KMS-11 (cell line): ENCODE data around the gene CFAP251.

Experiments used
- H2AFZ ChIP-seq: fragments of 200-600 bp; sonication (generic); 2 replicates; pipeline ENCODE4 v1.6.1; 2016; ENCODE audit warnings: antibody characterized with exemption, mixed run types, low read depth
- H3K27ac ChIP-seq: fragments of 200-600 bp; sonication (generic); 2 replicates; pipeline ENCODE4 v1.6.1; 2016; ENCODE audit warnings: mild to moderate bottlenecking, mixed run types
- H3K27me3 ChIP-seq: fragments of 200-600 bp; sonication (generic); 2 replicates; pipeline ENCODE4 v1.6.1; 2017; ENCODE audit warnings: mild to moderate bottlenecking, low read depth, mixed run types, moderate library complexity; ENCODE audit not compliant: insufficient read depth
- H3K36me3 ChIP-seq: fragments of 200-600 bp; sonication (generic); 2 replicates; pipeline ENCODE4 v1.6.1; 2017; ENCODE audit warnings: mild to moderate bottlenecking, mixed run types; ENCODE audit not compliant: insufficient read depth
- H3K4me1 ChIP-seq: fragments of 200-600 bp; sonication (generic); 2 replicates; pipeline ENCODE4 v1.6.1; 2016; ENCODE audit warnings: mild to moderate bottlenecking, low read depth, mixed run types; ENCODE audit not compliant: poor library complexity, severe bottlenecking
- H3K4me2 ChIP-seq: fragments of 200-600 bp; sonication (generic); 2 replicates; pipeline ENCODE4 v1.7.0; 2016; ENCODE audit warnings: mild to moderate bottlenecking, mixed run types
- H3K4me3 ChIP-seq: fragments of 200-600 bp; sonication (generic); IDR thresholded peaks from 2 replicates; pipeline ENCODE4 v1.6.1; 2017; ENCODE audit warnings: low read depth, low read length, mixed read lengths; ENCODE audit not compliant: insufficient read depth
- H3K79me2 ChIP-seq: fragments of 200-600 bp; sonication (generic); 2 replicates; pipeline ENCODE4 v1.6.1; 2016; ENCODE audit warnings: low read depth, mixed run types; ENCODE audit not compliant: insufficient read depth
- H3K9ac ChIP-seq: fragments of 200-600 bp; sonication (generic); 2 replicates; pipeline ENCODE4 v1.6.1; 2016; ENCODE audit warnings: mild to moderate bottlenecking, mixed run types
- H4K20me1 ChIP-seq: fragments of 200-600 bp; sonication (generic); 2 replicates; pipeline ENCODE4 v1.6.1; 2016; ENCODE audit warnings: mild to moderate bottlenecking, mixed run types; ENCODE audit not compliant: insufficient read depth
- TF ChIP-seq, protein P1 (sequence below): fragments of 200-600 bp; sonication (generic); conservative IDR thresholded peaks from 2 replicates; pipeline ENCODE4 v1.6.1; 2017; ENCODE audit warnings: low read depth, mild to moderate bottlenecking, antibody characterized with exemption, low read length, moderate library complexity, mixed read lengths

The CFAP251 gene

GRCh38 chr12:121976950-121977349, 58.6 kb downstream of the CFAP251 start:
- no peaks in the 10 kb centered on the region for H3K36me3 ChIP-seq
- H3K79me2 ChIP-seq = no peaks in the 10 kb centered on the region
- TF ChIP-seq, protein P1, sequence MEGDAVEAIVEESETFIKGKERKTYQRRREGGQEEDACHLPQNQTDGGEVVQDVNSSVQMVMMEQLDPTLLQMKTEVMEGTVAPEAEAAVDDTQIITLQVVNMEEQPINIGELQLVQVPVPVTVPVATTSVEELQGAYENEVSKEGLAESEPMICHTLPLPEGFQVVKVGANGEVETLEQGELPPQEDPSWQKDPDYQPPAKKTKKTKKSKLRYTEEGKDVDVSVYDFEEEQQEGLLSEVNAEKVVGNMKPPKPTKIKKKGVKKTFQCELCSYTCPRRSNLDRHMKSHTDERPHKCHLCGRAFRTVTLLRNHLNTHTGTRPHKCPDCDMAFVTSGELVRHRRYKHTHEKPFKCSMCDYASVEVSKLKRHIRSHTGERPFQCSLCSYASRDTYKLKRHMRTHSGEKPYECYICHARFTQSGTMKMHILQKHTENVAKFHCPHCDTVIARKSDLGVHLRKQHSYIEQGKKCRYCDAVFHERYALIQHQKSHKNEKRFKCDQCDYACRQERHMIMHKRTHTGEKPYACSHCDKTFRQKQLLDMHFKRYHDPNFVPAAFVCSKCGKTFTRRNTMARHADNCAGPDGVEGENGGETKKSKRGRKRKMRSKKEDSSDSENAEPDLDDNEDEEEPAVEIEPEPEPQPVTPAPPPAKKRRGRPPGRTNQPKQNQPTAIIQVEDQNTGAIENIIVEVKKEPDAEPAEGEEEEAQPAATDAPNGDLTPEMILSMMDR = no peak
- H3K27me3 ChIP-seq = no peaks in the 10 kb centered on the region
- no peak overlapping the region for H3K9ac ChIP-seq
- no peaks in the 10 kb centered on the region for H3K4me1 ChIP-seq
- H3K4me3 ChIP-seq = no peak overlapping the region
- H3K4me2 ChIP-seq = no peak overlapping the region
- H2AFZ ChIP-seq = no peak overlapping the region
- H3K27ac ChIP-seq = no peak overlapping the region
- no peaks in the 10 kb centered on the region for H4K20me1 ChIP-seq

GRCh38 chr12:121980191-121980891, 61.9 kb downstream of the CFAP251 start:
- no peaks in the 10 kb centered on the region for H3K4me1 ChIP-seq
- no peaks in the 10 kb centered on the region for H4K20me1 ChIP-seq
- no peak overlapping the region for H2AFZ ChIP-seq
- no peaks in the 10 kb centered on the region for H3K27me3 ChIP-seq
- H3K4me3 ChIP-seq = no peak overlapping the region
- no peaks in the 10 kb centered on the region for H3K36me3 ChIP-seq
- H3K27ac ChIP-seq = no peak overlapping the region
- no peaks in the 10 kb centered on the region for H3K79me2 ChIP-seq
- TF ChIP-seq, protein P1 = no peak
- H3K9ac ChIP-seq = no peak overlapping the region
- no peak overlapping the region for H3K4me2 ChIP-seq

DNA sequence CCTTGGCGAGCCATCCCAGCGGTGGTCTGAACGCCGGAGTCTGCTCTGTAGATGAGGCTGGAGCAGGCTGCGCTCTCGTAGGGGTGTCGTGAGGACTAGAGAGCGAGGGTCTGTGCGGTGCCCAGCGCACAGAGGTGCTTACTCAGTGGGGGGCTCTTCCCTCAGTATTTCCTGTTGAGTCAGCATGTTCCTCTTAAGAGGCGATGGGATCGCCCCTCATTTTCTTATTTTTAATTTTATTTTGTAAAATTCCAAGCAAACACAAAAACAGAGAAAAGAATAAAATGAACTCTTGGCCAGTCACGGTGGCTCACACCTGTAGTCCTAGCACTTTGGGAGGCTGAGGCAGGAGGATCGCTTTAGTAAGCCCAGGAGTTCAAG, 62.5 kb downstream of the CFAP251 start:
- H3K4me2 ChIP-seq = no peak overlapping the region
- no peaks in the 10 kb centered on the region for H3K36me3 ChIP-seq
- H3K4me1 ChIP-seq = no peaks in the 10 kb centered on the region
- no peaks in the 10 kb centered on the region for H3K27me3 ChIP-seq
- H4K20me1 ChIP-seq = no peaks in the 10 kb centered on the region
- H3K79me2 ChIP-seq = no peaks in the 10 kb centered on the region
- H3K4me3 ChIP-seq = no peak overlapping the region
- TF ChIP-seq, protein P1 = no peak
- H2AFZ ChIP-seq = no peak overlapping the region
- no peak overlapping the region for H3K27ac ChIP-seq
- H3K9ac ChIP-seq = no peak overlapping the region

DNA sequence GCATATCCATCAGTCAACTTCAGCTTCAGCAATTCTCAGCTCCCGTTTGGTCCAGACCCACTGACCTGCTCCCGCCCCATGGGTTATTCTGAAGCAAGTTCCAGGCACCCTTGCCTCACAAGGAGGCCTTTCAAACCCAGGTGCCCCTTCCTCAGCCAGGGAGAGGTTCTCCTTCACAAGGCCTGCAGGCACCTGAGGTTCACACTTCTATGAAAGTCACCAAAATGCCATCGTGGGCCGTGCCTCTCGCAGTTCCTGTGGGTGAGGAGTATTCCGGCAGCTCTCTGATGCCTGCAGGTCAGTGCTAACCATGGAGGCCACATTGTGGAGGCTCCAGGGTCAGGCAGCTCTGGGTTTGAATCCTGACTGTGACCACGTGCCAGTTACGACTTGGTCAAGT, 63.1 kb downstream of the CFAP251 start:
- Histone ChIP-seq H3K27me3 (no peaks in the 10 kb centered on the region), H3K9ac (no peak overlapping the region), H3K4me1 (no peaks in the 10 kb centered on the region), H3K27ac (no peak overlapping the region), H3K4me3 (no peak overlapping the region), H3K79me2 (no peaks in the 10 kb centered on the region), H3K36me3 (no peaks in the 10 kb centered on the region), H4K20me1 (no peaks in the 10 kb centered on the region), H2AFZ (no peak overlapping the region), H3K4me2 (no peak overlapping the region)
- TF ChIP-seq, protein P1 = no peak
